Gastroesophageal sphincter (tissue), 4 donors: ENCODE data around the gene CAMK2N1. TPM values are rescaled to one million over a fixed set of nuclear protein-coding genes. Genes with fewer than 3 reads are reported as not detected.

Experiments used
- ATAC-seq: fragments of 150-250 bp; one replicate; pipeline ENCODE4 v1.9.1; 2016; ENCODE audit warnings: mild to moderate bottlenecking, moderate library complexity
- H3K27ac ChIP-seq, 4 donors: fragments of 200-600 bp; sonication (generic) in 3 of 4; 1 replicate in 3 of 4; 2 replicates in 1 of 4; pipeline ENCODE4 v1.5.1; 2016 to 2019
- H3K27me3 ChIP-seq: fragments of 200-600 bp; sonication (generic); one replicate; pipeline ENCODE4 v1.5.1; 2019
- H3K36me3 ChIP-seq, 2 donors: fragments of 200-600 bp; sonication (generic); one replicate each; pipeline ENCODE4 v1.5.1; 2019; ENCODE audit warnings: control low read depth in 1 of 2
- H3K4me1 ChIP-seq, 3 donors: fragments of 200-600 bp; sonication (generic); 1 replicate in 2 of 3; 2 replicates in 1 of 3; pipeline ENCODE4 v1.5.1; 2016 to 2019; ENCODE audit warnings: control low read depth in 2 of 3
- H3K4me3 ChIP-seq, 2 donors: fragments of 200-600 bp; sonication (generic); one replicate each; pipeline ENCODE4 v1.5.1; 2019; ENCODE audit warnings: mild to moderate bottlenecking in 1 of 2, moderate library complexity in 1 of 2
- H3K9me3 ChIP-seq, 3 donors: fragments of 200-600 bp; sonication (generic); one replicate each; pipeline ENCODE4 v1.5.1; 2017 to 2019; ENCODE audit warnings: control low read depth in 2 of 3
- EP300 ChIP-seq: sonication (generic); formaldehyde crosslinking; IDR thresholded peaks from one replicate; pipeline ENCODE4 v1.6.1; 2017; ENCODE audit warnings: antibody characterized with exemption, mild to moderate bottlenecking
- POLR2A ChIP-seq, 2 donors: fragments of 450-650 bp; IDR thresholded peaks; one replicate each; pipeline ENCODE4 v1.6.1; 2017; ENCODE audit warnings: antibody characterized with exemption in 2 of 2, mild to moderate bottlenecking in 2 of 2, moderate library complexity in 1 of 2
- POLR2AphosphoS5 ChIP-seq: sonication (generic); formaldehyde crosslinking; IDR thresholded peaks from one replicate; pipeline ENCODE4 v1.6.1; 2017; ENCODE audit warnings: antibody characterized with exemption
- WGBS, 2 donors: methylation state at CpG; one replicate each; pipeline ENCODE4 v1.1.5; 2018; ENCODE audit warnings: low coverage in 1 of 2; 5-methylcytosine and 5-hydroxymethylcytosine counted together
- total RNA-seq, 4 donors: library from RNA; depleted of rRNA; stranded (reverse); fragments of >200 nt; gene quantifications; one replicate each; pipeline ENCODE4 v1.1.0, GENCODE V29; 2016
- TF ChIP-seq, protein P1 (sequence below), 4 experiments: fragments of 200-600 bp in 2 of 4; fragments of 450-650 bp in 2 of 4; sonication (generic) in 1 of 4; IDR thresholded peaks; one replicate each; pipeline ENCODE4 v1.5.1; 2017 to 2019; ENCODE audit warnings: antibody characterized with exemption in 4 of 4, mild to moderate bottlenecking in 2 of 4, moderate library complexity in 2 of 4

CAMK2N1 gene
- total RNA-seq, 4 donors from 2014 or later, result 18.2 to 29.6 (median 26.2) TPM

DNA sequence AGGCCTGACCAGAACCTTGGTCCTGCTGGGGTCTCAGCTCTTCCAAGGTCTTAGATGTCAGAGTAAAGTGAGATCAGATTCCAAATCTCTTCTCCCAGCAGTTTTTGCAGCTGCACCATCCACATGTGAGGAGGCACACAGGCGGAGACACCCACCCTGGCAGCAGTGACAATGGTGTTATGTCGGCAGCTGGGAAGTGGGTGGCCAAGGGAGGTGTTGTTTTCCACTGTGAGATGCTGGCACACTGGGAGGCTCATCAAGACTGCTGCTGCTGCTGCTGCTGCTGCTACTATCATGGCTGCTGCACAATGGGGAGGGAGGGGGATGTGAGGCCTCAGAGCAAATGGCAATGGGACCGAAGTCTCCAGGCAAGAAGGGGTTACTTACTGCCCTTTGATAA lies 23.6 kb downstream of the CAMK2N1 start:
- TF ChIP-seq, protein P1, sequence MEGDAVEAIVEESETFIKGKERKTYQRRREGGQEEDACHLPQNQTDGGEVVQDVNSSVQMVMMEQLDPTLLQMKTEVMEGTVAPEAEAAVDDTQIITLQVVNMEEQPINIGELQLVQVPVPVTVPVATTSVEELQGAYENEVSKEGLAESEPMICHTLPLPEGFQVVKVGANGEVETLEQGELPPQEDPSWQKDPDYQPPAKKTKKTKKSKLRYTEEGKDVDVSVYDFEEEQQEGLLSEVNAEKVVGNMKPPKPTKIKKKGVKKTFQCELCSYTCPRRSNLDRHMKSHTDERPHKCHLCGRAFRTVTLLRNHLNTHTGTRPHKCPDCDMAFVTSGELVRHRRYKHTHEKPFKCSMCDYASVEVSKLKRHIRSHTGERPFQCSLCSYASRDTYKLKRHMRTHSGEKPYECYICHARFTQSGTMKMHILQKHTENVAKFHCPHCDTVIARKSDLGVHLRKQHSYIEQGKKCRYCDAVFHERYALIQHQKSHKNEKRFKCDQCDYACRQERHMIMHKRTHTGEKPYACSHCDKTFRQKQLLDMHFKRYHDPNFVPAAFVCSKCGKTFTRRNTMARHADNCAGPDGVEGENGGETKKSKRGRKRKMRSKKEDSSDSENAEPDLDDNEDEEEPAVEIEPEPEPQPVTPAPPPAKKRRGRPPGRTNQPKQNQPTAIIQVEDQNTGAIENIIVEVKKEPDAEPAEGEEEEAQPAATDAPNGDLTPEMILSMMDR (IDR thresholded peaks at IDR 0.05), result no peak
- no peak for TF ChIP-seq EP300
- no peak for TF ChIP-seq POLR2A (IDR thresholded peaks at IDR 0.05)
- no peak for TF ChIP-seq POLR2AphosphoS5
- Histone ChIP-seq H3K4me1 (no peaks in the 10 kb centered on the region), H3K4me3 (no peak overlapping the region), H3K27ac (no peak overlapping the region), H3K9me3 (no peaks in the 10 kb centered on the region), H3K36me3 (no peaks in the 10 kb centered on the region), H3K27me3 (peaks cover 72% of the 10 kb centered on the region)
- ATAC-seq, result no peak
- no CpG with 5 or more reads among the region's 3 CpGs for WGBS, 2 donors

DNA sequence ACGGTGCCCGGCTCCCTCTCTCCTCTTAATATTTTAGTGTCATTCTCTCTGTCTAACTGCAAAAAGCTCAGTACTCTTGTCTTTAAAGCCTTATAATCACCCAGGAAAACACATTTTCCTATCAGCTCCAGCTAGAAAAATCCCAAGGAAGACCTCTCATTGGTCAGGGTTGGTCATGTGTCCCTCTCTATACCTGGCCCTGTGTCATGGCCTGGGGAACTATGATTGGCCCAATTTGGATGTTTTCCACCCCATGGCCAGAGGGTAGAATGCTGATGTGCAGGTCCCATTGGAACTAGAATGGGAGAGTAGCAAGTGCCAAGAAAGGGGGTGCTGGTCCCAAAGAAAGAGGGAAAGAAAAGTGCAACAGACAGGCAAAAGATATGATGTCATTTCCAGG lies 27.3 kb downstream of the CAMK2N1 start:
- no peak for ATAC-seq
- TF ChIP-seq POLR2A (IDR thresholded peaks at IDR 0.05) (no peak), EP300 (no peak), POLR2AphosphoS5 (no peak)
- TF ChIP-seq, protein P1 (IDR thresholded peaks at IDR 0.05), result no peak
- H3K4me3 ChIP-seq, result no peak overlapping the region

DNA sequence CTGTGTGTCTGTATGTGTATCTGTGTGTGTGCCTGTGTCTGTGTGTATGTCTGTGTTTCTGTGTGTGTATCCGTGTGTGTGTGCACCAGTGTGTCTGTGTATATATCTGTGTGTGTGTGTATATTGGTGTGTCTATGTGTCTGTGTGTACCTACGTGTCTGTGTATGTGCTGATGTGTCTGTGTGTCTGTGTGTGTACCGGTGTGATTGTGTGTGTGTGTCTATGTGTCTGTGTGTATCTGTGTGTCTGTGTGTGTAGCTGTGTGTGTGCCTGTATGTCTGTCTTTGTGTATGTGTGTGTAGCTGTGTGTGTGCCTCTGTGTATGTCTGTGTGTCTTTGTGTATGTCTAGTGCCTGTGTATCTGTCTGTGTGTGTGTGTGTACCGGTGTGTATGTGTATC lies 32.0 kb downstream of the CAMK2N1 start:
- Histone ChIP-seq H3K27ac (no peak overlapping the region), H3K4me3 (no peak overlapping the region), H3K4me1 (no peaks in the 10 kb centered on the region), H3K27me3 (peaks cover 84% of the 10 kb centered on the region), H3K36me3 (no peaks in the 10 kb centered on the region), H3K9me3 (no peaks in the 10 kb centered on the region)
- TF ChIP-seq, protein P1 (IDR thresholded peaks at IDR 0.05), result no peak
- no peak for TF ChIP-seq EP300
- no peak for TF ChIP-seq POLR2AphosphoS5
- TF ChIP-seq POLR2A (IDR thresholded peaks at IDR 0.05), result no peak
- ATAC-seq, result no peak
- 100% methylated on average over 1 of the region's 4 CpGs; no CpG with 5 or more reads in 1 of the 2 donors for WGBS, 2 donors

More for the DNA sequence above, 27.3 kb downstream of the CAMK2N1 start:
- WGBS, 2 donors, result 87 to 100% methylated on average over 2 of the region's 2 CpGs
- no peaks in the 10 kb centered on the region for H3K4me1 ChIP-seq
- H3K27me3 ChIP-seq, result peaks cover 67% of the 10 kb centered on the region
- no peaks in the 10 kb centered on the region for H3K9me3 ChIP-seq
- H3K36me3 ChIP-seq, result no peaks in the 10 kb centered on the region
- no peak overlapping the region for H3K27ac ChIP-seq

DNA sequence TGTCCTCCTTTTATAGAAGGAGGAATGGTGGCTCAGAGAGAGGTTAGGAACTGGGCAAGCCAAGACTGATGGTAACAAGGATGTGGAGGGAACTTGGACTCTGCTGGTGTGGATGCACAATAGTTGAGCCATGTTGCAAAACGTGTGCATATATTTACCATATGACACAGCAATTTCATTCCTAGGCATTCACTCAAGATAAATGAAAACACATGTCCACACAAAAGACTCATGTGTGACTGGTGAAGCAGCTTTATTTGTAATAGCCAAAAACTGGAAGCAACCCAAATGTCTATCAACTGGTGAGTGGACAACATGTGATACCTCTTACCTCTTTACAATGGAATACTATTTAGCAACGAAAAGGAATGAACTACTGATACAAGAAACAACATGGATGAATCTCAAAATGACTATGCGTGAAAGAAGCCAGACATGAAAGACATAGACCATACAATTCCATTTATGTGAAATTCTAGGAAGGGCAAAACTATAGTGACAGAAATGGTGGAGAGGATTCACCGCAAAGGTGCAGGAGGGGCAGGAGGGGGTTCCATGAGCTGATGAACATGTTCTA lies 36.2 kb downstream of the CAMK2N1 start:
- ATAC-seq, result no peak
- TF ChIP-seq, protein P1 (IDR thresholded peaks at IDR 0.05), result no peak
- TF ChIP-seq POLR2AphosphoS5 (no peak), POLR2A (IDR thresholded peaks at IDR 0.05) (no peak), EP300 (no peak)
- Histone ChIP-seq H3K4me3 (no peak overlapping the region), H3K27me3 (peaks cover 75% of the 10 kb centered on the region), H3K36me3 (no peaks in the 10 kb centered on the region), H3K27ac (no peak overlapping the region), H3K9me3 (no peaks in the 10 kb centered on the region), H3K4me1 (no peaks in the 10 kb centered on the region)
- WGBS, 2 donors, result 75 to 76% methylated on average over 3 to 4 of the region's 4 CpGs

DNA sequence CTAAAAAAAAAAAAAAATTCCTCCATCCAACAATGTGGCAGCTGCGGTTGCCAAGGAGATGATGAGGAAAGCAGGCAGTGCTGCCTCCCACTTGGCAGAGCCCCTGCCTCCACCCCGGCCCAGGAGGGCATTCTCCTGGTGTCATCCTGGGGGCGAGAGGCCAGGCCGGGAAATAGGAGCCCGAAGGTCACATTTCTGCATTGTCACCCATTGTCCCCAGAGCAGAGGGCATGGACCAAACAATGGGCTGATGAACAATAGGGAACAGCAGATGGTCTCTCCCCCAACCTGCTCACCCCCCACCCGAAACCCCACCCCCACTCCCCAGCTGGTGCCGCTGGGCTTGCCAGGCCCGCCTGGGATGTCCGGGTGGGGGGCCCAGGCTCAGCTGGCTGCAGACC lies 37.3 kb downstream of the CAMK2N1 start:
- H3K4me3 ChIP-seq, result no peak overlapping the region
- ATAC-seq, result no peak
- no peaks in the 10 kb centered on the region for H3K9me3 ChIP-seq
- no peak overlapping the region for H3K27ac ChIP-seq
- 28% methylated on average over 5 of the region's 9 CpGs; no CpG with 5 or more reads in 1 of the 2 donors for WGBS, 2 donors
- peaks cover 64% of the 10 kb centered on the region for H3K27me3 ChIP-seq
- no peaks in the 10 kb centered on the region for H3K36me3 ChIP-seq
- no peaks in the 10 kb centered on the region for H3K4me1 ChIP-seq
- TF ChIP-seq EP300 (no peak), POLR2AphosphoS5 (no peak), POLR2A (IDR thresholded peaks at IDR 0.05) (no peak)
- TF ChIP-seq, protein P1 (IDR thresholded peaks at IDR 0.05), result no peak
